Measurements from ENCODE around the gene CLSTN3. TPM values are rescaled to one million over a fixed set of nuclear protein-coding genes. Genes with fewer than 3 reads are reported as not detected.

Gene CLSTN3
- total and polyA plus RNA-seq, 9 of the 15 experiments (the other 6 are each of a cell fraction or from before 2014, with no cell fraction given), result 0.08 to 23.2 (median 11.0) TPM

GRCh38 chr12:7136071-7136470 is 5.9 kb downstream of the CLSTN3 start (continued):
- TF ChIP-seq ZNF512 (tag; IDR thresholded peaks at IDR 0.05) (no peak), HDAC1 (IDR thresholded peaks at IDR 0.05) (no peak)

- intact Hi-C loops (cut with micrococcal nuclease), result no loop called here
- no peak overlapping the region for H3K4me2 ChIP-seq (ENCODE audit: insufficient read depth, low read length)
- 71% methylated on average over 2 of the region's 3 CpGs for WGBS (ENCODE audit: insufficient coverage, low coverage, missing lambda C conversion rate)
- DNase-seq (ENCODE audit: extremely low read depth in 1 of 4, low spot score in 3 of 4) (no peak), FAIRE-seq (no peak), ATAC-seq (no peak)
- no TSS peak for BruUV-seq (replicated peaks)
- no peak overlapping the region for H3K4me3 ChIP-seq
- no peaks in the 10 kb centered on the region for H3K9me1 ChIP-seq (ENCODE audit: control insufficient read depth, insufficient read depth, low read length)
- POLR2A ChIA-PET, result no interaction called here
- H4K20me1 ChIP-seq (replicated peaks; ENCODE audit: control insufficient read depth, insufficient read depth, low read length), result 0 out of 2 replicates have a peak, but pooled peaks cover 2% of the 10 kb centered on the region
- H3K9me3 ChIP-seq (replicated peaks; ENCODE audit: control insufficient read depth, insufficient read depth, low read depth, low read length), result no peaks in the 10 kb centered on the region
- H3K9ac ChIP-seq (ENCODE audit: insufficient read depth in 1 of 2, low read depth in 2 of 2, low read length in 2 of 2), result no peak overlapping the region
- no peak overlapping the region for H3K27ac ChIP-seq (ENCODE audit: extremely low read depth, low read depth, low read length)
- TF ChIP-seq MTA1 (IDR thresholded peaks at IDR 0.05; ENCODE audit: borderline replicate concordance), result no peak
- no peaks in the 10 kb centered on the region for H3K79me2 ChIP-seq (ENCODE audit: control insufficient read depth, insufficient read depth, low read length)
- H3K27me3 ChIP-seq (ENCODE audit: control insufficient read depth in 2 of 2, insufficient read depth in 2 of 2, low read length in 2 of 2), result no peaks in the 10 kb centered on the region
- CTCF ChIA-PET (ENCODE audit: low intra/inter-chr PET ratio), result no interaction called here
- in situ Hi-C loops (cut with MboI), result no loop called here
- H3K36me3 ChIP-seq (ENCODE audit: control insufficient read depth, insufficient read depth, low read length), result peaks cover 38% of the 10 kb centered on the region; the same call in 2 of the 3 replicates
- H2AFZ ChIP-seq (ENCODE audit: low read depth, low read length), result no peak overlapping the region
- peaks cover 0 to 7% of the 10 kb centered on the region in 2 experiments; a peak in 2 of 5 replicates for H3K4me1 ChIP-seq (replicated peaks in 1 of 2; ENCODE audit: control insufficient read depth in 2 of 2, insufficient read depth in 2 of 2, low read length in 2 of 2)
Observed at GRCh38 chr12:7136676-7137075, 6.5 kb downstream of the CLSTN3 start.

Measured in K562 (cell line).